ENCODE measurements around the gene EFNB2. TPM values are rescaled to one million over a fixed set of nuclear protein-coding genes. Genes with fewer than 3 reads are reported as not detected.

Gene EFNB2
- total and polyA plus RNA-seq, 2 of the 8 experiments (the other 6 are each of a cell fraction or from before 2014, with no cell fraction given): 8.2 to 12.0 TPM

GRCh38 chr13:106526738-106527444 lies 8.6 kb downstream of the EFNB2 start:
- H2BK120ac ChIP-seq (replicated peaks; ENCODE audit: low read depth, low read length): no peak overlapping the region
- no peak overlapping the region for H4K8ac ChIP-seq (ENCODE audit: extremely low read depth, insufficient read depth, low read length)
- peak; percentile 7 for FAIRE-seq
- no peak for TF ChIP-seq MAX (IDR thresholded peaks at IDR 0.05)
- 0 out of 3 replicates have a peak, but pooled peaks of 1 of the 2 experiments have one; percentile 16 for TF ChIP-seq EP300 (IDR thresholded peaks at IDR 0.05; ENCODE audit: borderline replicate concordance in 1 of 2, low read depth in 2 of 2, low read length in 2 of 2)
- peak; percentile 83 for TF ChIP-seq NANOG (IDR thresholded peaks at IDR 0.05; ENCODE audit: insufficient read depth, low read depth, low read length, poor library complexity, severe bottlenecking)
- TF ChIP-seq TCF12 (IDR thresholded peaks at IDR 0.05; ENCODE audit: low read depth, low read length): no peak
- TF ChIP-seq RBBP5 (IDR thresholded peaks at IDR 0.05; ENCODE audit: borderline replicate concordance, low read depth, low read length): no peak
- TF ChIP-seq TEAD4 (IDR thresholded peaks at IDR 0.05; ENCODE audit: low read depth, low read length): 0 out of 2 replicates have a peak, but pooled peaks have one; percentile 33
- no peaks in the 10 kb centered on the region for H3K27me3 ChIP-seq (replicated peaks in 1 of 4; ENCODE audit: control insufficient read depth in 3 of 4, extremely low read depth in 1 of 4, insufficient read depth in 3 of 4, low read length in 3 of 4)
- H2BK20ac ChIP-seq (ENCODE audit: low read length): no peak overlapping the region
- no peak overlapping the region for H4K5ac ChIP-seq (ENCODE audit: insufficient read length, low read depth, low read length)
- no peak overlapping the region; a peak in 1 of 8 replicates for H3K4me3 ChIP-seq (ENCODE audit: extremely low read depth in 1 of 4, insufficient read depth in 2 of 4, low read depth in 3 of 4, low read length in 4 of 4)
- H3K14ac ChIP-seq (ENCODE audit: insufficient read length): no peak overlapping the region
- no peaks in the 10 kb centered on the region for H3K36me3 ChIP-seq (ENCODE audit: control insufficient read depth in 2 of 4, insufficient read depth in 4 of 4, low read length in 3 of 4)
- WGBS, 2 experiments (ENCODE audit: extremely low coverage in 1 of 2, insufficient coverage in 1 of 2, insufficient read length in 1 of 2, insufficient replicate concordance in 2 of 2, low coverage in 1 of 2, low lambda C conversion rate in 2 of 2, missing lambda C conversion rate in 1 of 2): 78% methylated on average over 8 of the region's 8 CpGs; no CpG with 5 or more reads in 1 of the 2 experiments
- H2BK12ac ChIP-seq (ENCODE audit: low read depth, low read length): no peak overlapping the region
- POLR2A ChIA-PET (ENCODE audit: partially characterized antibody): interaction anchor here (0.6 to 2.4 kb wide), 3 partner anchors 9 to 15 kb away, joined by 3 to 9 read pairs (median 3); partner anchors contain the start of gene EFNB2
- peaks cover 14 to 32% (median 24%) of the 10 kb centered on the region in 4 experiments; a peak in 6 of 7 replicates for H3K4me1 ChIP-seq (replicated peaks in 1 of 4; ENCODE audit: control insufficient read depth in 3 of 4, insufficient read depth in 4 of 4, low read length in 3 of 4)
- no peak overlapping the region for H4K91ac ChIP-seq (replicated peaks; ENCODE audit: insufficient read length, low read length)
- peaks cover 0 to 88% of the 10 kb centered on the region in 2 experiments; a peak in 2 of 4 replicates for H3K79me2 ChIP-seq (ENCODE audit: control insufficient read depth in 1 of 2, insufficient read depth in 2 of 2, low read length in 2 of 2)
- no peak overlapping the region for H3K56ac ChIP-seq (replicated peaks; ENCODE audit: insufficient read length, low read depth, low read length)
- no peak overlapping the region for H3K23ac ChIP-seq (ENCODE audit: insufficient read length)
- no peaks in the 10 kb centered on the region; the same call in 1 of the 2 replicates for H3K79me1 ChIP-seq (ENCODE audit: low read depth, low read length)
- no peak overlapping the region for H3K9ac ChIP-seq (replicated peaks in 1 of 4; ENCODE audit: extremely low read depth in 1 of 4, low read depth in 3 of 4, low read length in 3 of 4)
- no peaks in the 10 kb centered on the region for H3K23me2 ChIP-seq (ENCODE audit: low read depth, low read length)
- no peak overlapping the region for H2AK5ac ChIP-seq (ENCODE audit: low read depth, low read length)
- CTCF ChIA-PET (ENCODE audit: partially characterized antibody): interaction anchor here (1.4 kb wide), 2 partner anchors 9 to 442 kb away, joined by 5 read pairs; no protein-coding TSS in a partner anchor
- peaks cover 0 to 18% of the 10 kb centered on the region in 2 experiments for H4K20me1 ChIP-seq (replicated peaks in 1 of 2; ENCODE audit: control insufficient read depth in 1 of 2, insufficient read depth in 2 of 2, low read length in 2 of 2)
- H2BK15ac ChIP-seq (ENCODE audit: low read length): no peak overlapping the region
- H2BK5ac ChIP-seq (ENCODE audit: low read depth, low read length): no peak overlapping the region
- H3K4ac ChIP-seq (replicated peaks; ENCODE audit: insufficient read length, low read depth, low read length): no peak overlapping the region
- no peak overlapping the region for H3K27ac ChIP-seq (ENCODE audit: low read depth, low read length)
- H3K18ac ChIP-seq (ENCODE audit: extremely low read depth, low read length): no peak overlapping the region
- H3K4me2 ChIP-seq (ENCODE audit: insufficient read depth in 1 of 2, low read depth in 2 of 2, low read length in 2 of 2): peak overlapping the region; percentile 11 to 40; a peak in 2 of 4 replicates
- no peak for DNase-seq (ENCODE audit: low read depth in 1 of 2, low spot score in 2 of 2)
- no peak overlapping the region for H2AFZ ChIP-seq (ENCODE audit: low read length)
- no peaks in the 10 kb centered on the region for H3K9me3 ChIP-seq (ENCODE audit: insufficient read depth in 2 of 2, low read depth in 1 of 2, low read length in 1 of 2)

All from H1 (cell line).